Ovary (tissue), 3 donors: Measurements from ENCODE around the gene SCD5.

ENCODE experiments used
- POLR2A ChIP-seq: fragments of 450-650 bp; IDR thresholded peaks from one replicate; pipeline ENCODE4 v1.6.1; 2017; ENCODE audit warnings: antibody characterized with exemption, mild to moderate bottlenecking, moderate library complexity
- TF ChIP-seq, protein P1 (sequence below), 3 donors: fragments of 450-650 bp in 2 of 3; fragments of 200-600 bp in 1 of 3; IDR thresholded peaks; one replicate each; pipeline versions ENCODE4 v1.5.1 to v1.8.0; 2016 to 2022; ENCODE audit warnings: antibody characterized with exemption in 3 of 3, mild to moderate bottlenecking in 1 of 3
- donor health status: DM: no; HTN: no; CAD: no.

DNA sequence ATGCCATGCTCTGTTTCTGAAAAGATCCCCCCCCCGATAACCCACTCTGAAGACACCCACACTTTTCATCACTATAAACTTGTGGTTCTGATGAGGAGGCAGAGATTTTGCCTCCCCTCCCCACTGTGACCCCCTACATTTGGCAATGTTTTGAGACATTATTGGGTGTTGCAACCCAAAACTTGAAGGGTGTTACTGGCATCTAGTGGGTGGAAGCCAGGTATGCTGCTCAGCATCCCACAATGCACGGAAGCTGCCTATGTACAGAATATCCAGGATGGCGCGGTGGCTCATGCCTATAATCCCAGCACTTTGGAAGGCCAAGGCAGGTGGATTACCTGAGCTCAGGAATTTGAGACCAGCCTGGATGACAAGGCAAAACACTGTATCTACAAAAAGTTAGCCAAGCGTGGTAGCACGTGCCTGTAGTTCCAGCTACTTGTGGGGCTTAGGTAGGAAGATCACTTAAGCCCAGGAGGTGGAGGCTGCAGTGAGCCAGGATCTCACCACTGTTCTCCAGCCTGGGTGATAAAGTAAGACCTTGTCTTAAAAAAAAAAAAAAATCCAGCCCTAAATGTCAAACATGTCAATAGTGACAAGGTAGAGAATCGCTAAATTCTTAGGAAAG lies 87.3 kb downstream of the SCD5 start:
- TF ChIP-seq, protein P1, sequence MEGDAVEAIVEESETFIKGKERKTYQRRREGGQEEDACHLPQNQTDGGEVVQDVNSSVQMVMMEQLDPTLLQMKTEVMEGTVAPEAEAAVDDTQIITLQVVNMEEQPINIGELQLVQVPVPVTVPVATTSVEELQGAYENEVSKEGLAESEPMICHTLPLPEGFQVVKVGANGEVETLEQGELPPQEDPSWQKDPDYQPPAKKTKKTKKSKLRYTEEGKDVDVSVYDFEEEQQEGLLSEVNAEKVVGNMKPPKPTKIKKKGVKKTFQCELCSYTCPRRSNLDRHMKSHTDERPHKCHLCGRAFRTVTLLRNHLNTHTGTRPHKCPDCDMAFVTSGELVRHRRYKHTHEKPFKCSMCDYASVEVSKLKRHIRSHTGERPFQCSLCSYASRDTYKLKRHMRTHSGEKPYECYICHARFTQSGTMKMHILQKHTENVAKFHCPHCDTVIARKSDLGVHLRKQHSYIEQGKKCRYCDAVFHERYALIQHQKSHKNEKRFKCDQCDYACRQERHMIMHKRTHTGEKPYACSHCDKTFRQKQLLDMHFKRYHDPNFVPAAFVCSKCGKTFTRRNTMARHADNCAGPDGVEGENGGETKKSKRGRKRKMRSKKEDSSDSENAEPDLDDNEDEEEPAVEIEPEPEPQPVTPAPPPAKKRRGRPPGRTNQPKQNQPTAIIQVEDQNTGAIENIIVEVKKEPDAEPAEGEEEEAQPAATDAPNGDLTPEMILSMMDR (IDR thresholded peaks at IDR 0.05) = no peak
- TF ChIP-seq POLR2A = no peak
